ENCODE data around the gene LEPROT.

Gene LEPROT

GRCh38 chr1:65477414-65478378, 57.2 kb downstream of the LEPROT start:
- H3K4me2 ChIP-seq (ENCODE audit: low read length): no peak overlapping the region
- H2AFZ ChIP-seq: no peak overlapping the region
- H3K9me3 ChIP-seq (ENCODE audit: control insufficient read depth, low read length): no peaks in the 10 kb centered on the region
- H3K4me1 ChIP-seq: no peaks in the 10 kb centered on the region
- H3K79me2 ChIP-seq: no peaks in the 10 kb centered on the region
- no peak overlapping the region for H3K27ac ChIP-seq
- no peaks in the 10 kb centered on the region for H3K27me3 ChIP-seq (ENCODE audit: control insufficient read depth, insufficient read depth, low read length)
- TF ChIP-seq CTCF (IDR thresholded peaks at IDR 0.05): no peak
- H3K36me3 ChIP-seq (ENCODE audit: control insufficient read depth, insufficient read depth, low read length): no peaks in the 10 kb centered on the region
- H3K9ac ChIP-seq: no peak overlapping the region
- H3K4me3 ChIP-seq (ENCODE audit: low read depth, low read length): no peak overlapping the region

GRCh38 chr1:65478379-65479026, 58.0 kb downstream of the LEPROT start:
- no peak overlapping the region for H3K4me3 ChIP-seq (ENCODE audit: low read depth, low read length)
- no peaks in the 10 kb centered on the region for H3K4me1 ChIP-seq
- no peak overlapping the region for H3K27ac ChIP-seq
- no peak for TF ChIP-seq CTCF (IDR thresholded peaks at IDR 0.05)
- no peaks in the 10 kb centered on the region for H3K36me3 ChIP-seq (ENCODE audit: control insufficient read depth, insufficient read depth, low read length)
- H3K9me3 ChIP-seq (ENCODE audit: control insufficient read depth, low read length): no peaks in the 10 kb centered on the region
- no peaks in the 10 kb centered on the region for H3K79me2 ChIP-seq
- H3K9ac ChIP-seq: no peak overlapping the region
- no peak overlapping the region for H2AFZ ChIP-seq
- H3K4me2 ChIP-seq (ENCODE audit: low read length): no peak overlapping the region
- H3K27me3 ChIP-seq (ENCODE audit: control insufficient read depth, insufficient read depth, low read length): no peaks in the 10 kb centered on the region

- no peak overlapping the region for H2AFZ ChIP-seq
- no peak for TF ChIP-seq CTCF (IDR thresholded peaks at IDR 0.05)
- no peaks in the 10 kb centered on the region for H3K9me3 ChIP-seq (ENCODE audit: control insufficient read depth, low read length)
- no peaks in the 10 kb centered on the region for H3K4me1 ChIP-seq
- no peaks in the 10 kb centered on the region for H3K36me3 ChIP-seq (ENCODE audit: control insufficient read depth, insufficient read depth, low read length)
- H3K4me3 ChIP-seq (ENCODE audit: low read depth, low read length): no peak overlapping the region
- no peak overlapping the region for H3K9ac ChIP-seq
- no peaks in the 10 kb centered on the region for H3K79me2 ChIP-seq
- no peak overlapping the region for H3K27ac ChIP-seq
- no peak overlapping the region for H3K4me2 ChIP-seq (ENCODE audit: low read length)
- no peaks in the 10 kb centered on the region for H3K27me3 ChIP-seq (ENCODE audit: control insufficient read depth, insufficient read depth, low read length)
Measured at GRCh38 chr1:65479554-65480204, 59.2 kb downstream of the LEPROT start.

DNA sequence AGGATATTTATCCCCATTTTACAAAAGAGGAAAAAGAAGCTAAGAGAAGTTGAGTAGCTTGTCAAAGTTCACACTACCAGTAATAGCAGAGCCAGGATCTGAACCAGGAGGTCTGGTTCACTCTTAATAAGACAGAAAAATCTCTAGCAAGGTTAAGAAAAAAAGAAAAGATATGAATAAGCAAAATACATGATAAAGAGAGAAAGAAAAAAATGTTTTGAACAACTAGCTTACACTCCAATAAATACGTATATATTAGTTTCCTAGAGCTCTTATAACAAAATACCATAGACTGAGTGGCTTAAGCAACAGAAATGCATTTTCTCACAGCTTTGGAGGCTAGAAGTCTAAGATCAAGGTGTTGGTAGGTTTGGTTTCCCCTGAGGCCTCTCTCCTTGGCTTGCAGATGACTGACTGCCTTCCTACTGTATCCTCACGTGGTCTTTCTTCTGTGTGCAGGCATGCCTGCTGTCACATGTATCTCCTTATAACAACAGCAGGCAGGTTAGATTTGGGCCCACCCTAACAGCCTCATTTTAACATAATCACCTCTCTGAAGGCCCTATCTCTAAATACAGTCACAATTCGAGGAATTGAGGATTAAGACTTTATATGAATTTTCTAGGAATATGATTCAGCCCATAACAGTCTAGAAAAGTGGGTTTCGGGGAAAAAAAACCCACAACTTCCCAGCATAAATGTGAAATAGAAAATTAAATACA, 60.4 kb downstream of the LEPROT start:
- Histone ChIP-seq H3K27ac (no peak overlapping the region), H3K4me3 (ENCODE audit: low read depth, low read length) (no peak overlapping the region), H3K9ac (no peak overlapping the region), H3K27me3 (ENCODE audit: control insufficient read depth, insufficient read depth, low read length) (no peaks in the 10 kb centered on the region), H3K79me2 (no peaks in the 10 kb centered on the region), H3K36me3 (ENCODE audit: control insufficient read depth, insufficient read depth, low read length) (no peaks in the 10 kb centered on the region), H3K9me3 (ENCODE audit: control insufficient read depth, low read length) (no peaks in the 10 kb centered on the region), H2AFZ (no peak overlapping the region), H3K4me1 (no peaks in the 10 kb centered on the region), H3K4me2 (ENCODE audit: low read length) (no peak overlapping the region)
- no peak for TF ChIP-seq CTCF (IDR thresholded peaks at IDR 0.05)
